ENCODE data around the gene TANGO6. TPM values are rescaled to one million over a fixed set of nuclear protein-coding genes. Genes with fewer than 3 reads are reported as not detected.

Gene TANGO6
- total RNA-seq, 2 experiments from 2014 or later: 17.1 to 18.1 TPM

DNA sequence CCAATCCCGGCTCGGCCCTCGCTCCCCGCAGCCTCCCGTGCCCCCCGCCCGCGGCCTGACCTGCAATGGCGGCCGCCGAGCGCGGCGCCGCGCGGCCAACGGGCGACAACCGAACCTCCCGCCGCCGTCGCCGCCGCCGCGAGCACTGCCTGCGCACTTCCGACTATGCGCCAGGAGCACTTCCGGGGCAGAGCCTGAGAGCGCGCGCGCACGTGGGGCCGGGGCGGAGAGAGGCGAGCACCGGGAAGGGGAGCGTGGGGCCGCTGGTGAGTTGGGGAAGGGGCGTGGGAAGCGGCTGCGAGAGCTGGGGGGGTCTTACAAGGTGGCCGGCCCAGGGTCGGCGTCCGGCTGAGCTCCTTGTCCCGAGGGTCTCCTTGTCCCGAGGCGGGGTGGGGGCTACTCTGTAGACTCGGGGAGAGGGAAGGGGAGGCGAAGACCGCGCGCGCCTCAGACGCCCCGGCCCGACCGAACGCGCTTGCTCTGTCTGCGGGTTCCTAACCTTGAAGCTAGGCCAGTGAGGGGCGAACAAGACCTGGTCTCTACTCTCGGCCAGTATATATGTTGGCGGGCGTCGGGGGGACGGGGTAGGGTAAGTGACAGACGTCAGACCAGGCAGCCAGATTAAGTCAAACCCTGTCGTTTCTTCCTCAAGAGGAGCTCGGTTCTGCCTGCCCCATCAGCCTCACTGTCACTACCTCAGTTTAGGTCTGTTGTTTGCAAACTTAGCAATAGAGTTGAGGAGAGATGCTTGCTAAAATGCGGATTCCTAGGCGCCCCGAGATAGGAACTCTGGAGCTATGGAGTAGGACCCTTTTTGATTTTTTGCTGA lies 289.3 kb downstream of the TANGO6 start, which contains the start of the genes CHTF8 and UTP4:
Gene CHTF8 (minus strand): TSS at position 165 of the 829 bp plus-strand sequence. CDS start 11,130 bp downstream, outside the sequence.
Gene UTP4 (plus strand): TSS at position 226 of the 829 bp plus-strand sequence. CDS start 811 bp downstream, outside the sequence.
- peak within 1 kb of the TSS; percentile 96 for H3K4me3 Mint-ChIP-seq
- peaks cover 52% of the 10 kb centered on the region for H3K4me1 Mint-ChIP-seq (ENCODE audit: low read depth)
- Histone ChIP-seq H3K9me3 (ENCODE audit: control insufficient read depth in 1 of 2, insufficient read depth in 1 of 2, low read length in 2 of 2) (no peaks in the 10 kb centered on the region), H3K27me3 (ENCODE audit: control insufficient read depth in 1 of 2, insufficient read depth in 2 of 2, low read length in 2 of 2) (no peaks in the 10 kb centered on the region), H3K36me3 (ENCODE audit: insufficient read depth, low read length) (peaks cover 18% of the 10 kb centered on the region), H3K4me1 (ENCODE audit: insufficient read depth, low read length) (peaks cover 22% of the 10 kb centered on the region), H3K27ac (ENCODE audit: low read depth in 1 of 2, low read length in 2 of 2) (peak within 1 kb of the TSS; percentile 76 to 79), H3K4me3 (ENCODE audit: low read length) (peak within 1 kb of the TSS; percentile 96)
- H3K36me3 Mint-ChIP-seq (ENCODE audit: low read depth): peaks cover 54% of the 10 kb centered on the region
- ATAC-seq (ENCODE audit: poor library complexity) (peak; percentile 87), DNase-seq (peak; percentile 72 to 94 (median 83))
- TF ChIP-seq, protein P1, sequence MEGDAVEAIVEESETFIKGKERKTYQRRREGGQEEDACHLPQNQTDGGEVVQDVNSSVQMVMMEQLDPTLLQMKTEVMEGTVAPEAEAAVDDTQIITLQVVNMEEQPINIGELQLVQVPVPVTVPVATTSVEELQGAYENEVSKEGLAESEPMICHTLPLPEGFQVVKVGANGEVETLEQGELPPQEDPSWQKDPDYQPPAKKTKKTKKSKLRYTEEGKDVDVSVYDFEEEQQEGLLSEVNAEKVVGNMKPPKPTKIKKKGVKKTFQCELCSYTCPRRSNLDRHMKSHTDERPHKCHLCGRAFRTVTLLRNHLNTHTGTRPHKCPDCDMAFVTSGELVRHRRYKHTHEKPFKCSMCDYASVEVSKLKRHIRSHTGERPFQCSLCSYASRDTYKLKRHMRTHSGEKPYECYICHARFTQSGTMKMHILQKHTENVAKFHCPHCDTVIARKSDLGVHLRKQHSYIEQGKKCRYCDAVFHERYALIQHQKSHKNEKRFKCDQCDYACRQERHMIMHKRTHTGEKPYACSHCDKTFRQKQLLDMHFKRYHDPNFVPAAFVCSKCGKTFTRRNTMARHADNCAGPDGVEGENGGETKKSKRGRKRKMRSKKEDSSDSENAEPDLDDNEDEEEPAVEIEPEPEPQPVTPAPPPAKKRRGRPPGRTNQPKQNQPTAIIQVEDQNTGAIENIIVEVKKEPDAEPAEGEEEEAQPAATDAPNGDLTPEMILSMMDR (IDR thresholded peaks at IDR 0.05): no peak
- no peaks in the 10 kb centered on the region for H3K27me3 Mint-ChIP-seq
- ChIA-PET CTCF (interaction anchor here (1.2 to 1.6 kb wide), 2 partner anchors 9 to 10 kb away, joined by 3 to 4 read pairs; no protein-coding TSS in a partner anchor), POLR2A (interaction anchor here (0.6 to 1.5 kb wide), 15 partner anchors 9 to 676 kb away, joined by 3 to 14 read pairs (median 3); partner anchors contain the start of genes SNTB2, TANGO6 and TERF2)
- no peaks in the 10 kb centered on the region for H3K9me3 Mint-ChIP-seq
- H3K27ac Mint-ChIP-seq: peak within 1 kb of the TSS; percentile 95
- intact Hi-C loops (cut with DNase I, micrococcal nuclease): loop anchor here in 1 of 2 experiments (1.0 to 2.0 kb wide), 3 partner anchors 52 to 290 kb away; partner anchors contain the start of genes COG8, NIP7 and TANGO6

GRCh38 chr16:69133373-69133954 lies 290.1 kb downstream of the TANGO6 start:
- Mint-ChIP-seq H3K4me3 (peak overlapping the region; percentile 96), H3K36me3 (ENCODE audit: low read depth) (peaks cover 55% of the 10 kb centered on the region), H3K27ac (peak overlapping the region; percentile 95), H3K27me3 (no peaks in the 10 kb centered on the region), H3K9me3 (no peaks in the 10 kb centered on the region), H3K4me1 (ENCODE audit: low read depth) (peaks cover 52% of the 10 kb centered on the region)
- ATAC-seq (ENCODE audit: poor library complexity): no peak
- H3K4me1 ChIP-seq (ENCODE audit: insufficient read depth, low read length): peaks cover 17% of the 10 kb centered on the region
- H3K27ac ChIP-seq (ENCODE audit: low read depth in 1 of 2, low read length in 2 of 2): no peak overlapping the region
- no peaks in the 10 kb centered on the region for H3K9me3 ChIP-seq (ENCODE audit: control insufficient read depth in 1 of 2, insufficient read depth in 1 of 2, low read length in 2 of 2)
- H3K36me3 ChIP-seq (ENCODE audit: insufficient read depth, low read length): peaks cover 17% of the 10 kb centered on the region
- intact Hi-C loops (cut with DNase I, micrococcal nuclease): loop anchor here in 1 of 2 experiments (2.0 kb wide), 2 partner anchors 205 to 291 kb away; partner anchors contain the start of genes COG8, NIP7 and TANGO6
- no peak for DNase-seq
- H3K27me3 ChIP-seq (ENCODE audit: control insufficient read depth in 1 of 2, insufficient read depth in 2 of 2, low read length in 2 of 2): no peaks in the 10 kb centered on the region
- ChIA-PET POLR2A (interaction anchor here (0.6 to 1.5 kb wide), 13 partner anchors 10 to 677 kb away, joined by 3 to 14 read pairs (median 3); partner anchors contain the start of genes SNTB2, TANGO6 and TERF2), CTCF (interaction anchor here (1.2 to 1.6 kb wide), 2 partner anchors 10 to 11 kb away, joined by 3 to 4 read pairs; no protein-coding TSS in a partner anchor)
- peak overlapping the region; percentile 96 for H3K4me3 ChIP-seq (ENCODE audit: low read length)
- TF ChIP-seq, protein P1 (IDR thresholded peaks at IDR 0.05): no peak

Other genes starting within 250 kb of the TANGO6 start
- under 1 TPM; 0.22 to 0.74 TPM for gene CDH3, start 198.2 kb upstream of the TANGO6 start, total RNA-seq
- gene CDH1, start 106.2 kb upstream of the TANGO6 start, total RNA-seq: under 1 TPM; 0.31 to 0.49 TPM